Glomerular visceral epithelial cell (primary cell): Measurements from ENCODE around the gene WFDC10B.
"Not testable (repeated sequence)": the region's sequence is repeated elsewhere in the genome, so short reads cannot be mapped to it uniquely, and the experiment has no call there.

Experiments
- DNase-seq: peaks from one replicate; pipeline ENCODE4 v3.0.0-alpha.2; 2016; ENCODE audit errors: extremely low spot score

The WFDC10B gene

GRCh38 chr20:45704969-45705637, at the start of gene WFDC10B:
WFDC10B (minus strand) TSS chr20:45705019; CDS start chr20:45685992, 19,027 bp downstream.
- DNase-seq = no peak

- DNase-seq = no peak
Measured at GRCh38 chr20:45752746-45753145, 47.9 kb upstream of the WFDC10B start.

- DNase-seq = no peak
Measured at GRCh38 chr20:45751721-45752120, 46.9 kb upstream of the WFDC10B start.

GRCh38 chr20:45745015-45745414, 40.2 kb upstream of the WFDC10B start:
- DNase-seq = no peak

GRCh38 chr20:45742596-45742995, 37.8 kb upstream of the WFDC10B start:
- DNase-seq = no peak

GRCh38 chr20:45735988-45736387, 31.2 kb upstream of the WFDC10B start:
- DNase-seq = no peak

- DNase-seq = no peak
Measured at GRCh38 chr20:45735552-45735951, 30.7 kb upstream of the WFDC10B start.

GRCh38 chr20:45732199-45732598, 27.4 kb upstream of the WFDC10B start:
- DNase-seq = no peak

- no peak for DNase-seq
Measured at GRCh38 chr20:45727044-45727443, 22.2 kb upstream of the WFDC10B start.

GRCh38 chr20:45725134-45725533, 20.3 kb upstream of the WFDC10B start:
- DNase-seq = no peak

- DNase-seq = no peak
Measured at GRCh38 chr20:45722047-45722446, 17.2 kb upstream of the WFDC10B start, which contains the start of gene SPINT4. SPINT4 (plus strand) TSS chr20:45722347; CDS start chr20:45722368, 21 bp downstream.

GRCh38 chr20:45716141-45716688, 11.4 kb upstream of the WFDC10B start:
- not testable (repeated sequence) for DNase-seq

GRCh38 chr20:45701873-45702272, 2.9 kb downstream of the WFDC10B start, which contains the start of gene WFDC13:
WFDC13 (plus strand) TSS chr20:45702038; CDS start chr20:45702124, 86 bp downstream.
- no peak for DNase-seq

- no peak for DNase-seq
Measured at GRCh38 chr20:45701104-45701503, 3.7 kb downstream of the WFDC10B start.

- no peak for DNase-seq
Measured at GRCh38 chr20:45695496-45695895, 9.3 kb downstream of the WFDC10B start.

GRCh38 chr20:45693346-45693745, 11.5 kb downstream of the WFDC10B start:
- DNase-seq = not testable (repeated sequence)

- peak; percentile 9 for DNase-seq
Measured at GRCh38 chr20:45685896-45686295, 18.9 kb downstream of the WFDC10B start.

GRCh38 chr20:45679650-45680049, 25.2 kb downstream of the WFDC10B start:
- no peak for DNase-seq

GRCh38 chr20:45672765-45673164, 32.1 kb downstream of the WFDC10B start:
- DNase-seq = no peak

GRCh38 chr20:45670139-45670538, 34.7 kb downstream of the WFDC10B start, which contains the start of gene WFDC11:
WFDC11 (minus strand) TSS chr20:45670239; CDS start chr20:45650600, 19,639 bp downstream.
- DNase-seq = no peak

GRCh38 chr20:45657038-45657437, 47.8 kb downstream of the WFDC10B start:
- DNase-seq = not testable (repeated sequence)

- not testable (repeated sequence) for DNase-seq
Measured at GRCh38 chr20:45651726-45652125, 53.1 kb downstream of the WFDC10B start.

GRCh38 chr20:45649312-45649863, 55.4 kb downstream of the WFDC10B start:
- DNase-seq = no peak
